HG03571 (cell line): Measurements from ENCODE around the gene SFMBT2.
"Not testable (repeated sequence)": the region's sequence is repeated elsewhere in the genome, so short reads cannot be mapped to it uniquely, and the experiment has no call there.

Experiments used
- ATAC-seq: cut with Tn5 transposase; IDR thresholded peaks from one replicate; pipeline ENCODE4 v1.9.1; 2021; ENCODE audit not compliant: unreplicated experiment

SFMBT2 gene

GRCh38 chr10:7302392-7302906 lies 108.4 kb downstream of the SFMBT2 start:
- no peak for ATAC-seq

- ATAC-seq: no peak
These were observed 109.6 kb downstream of the SFMBT2 start for GRCh38 chr10:7301006-7301778.

DNA sequence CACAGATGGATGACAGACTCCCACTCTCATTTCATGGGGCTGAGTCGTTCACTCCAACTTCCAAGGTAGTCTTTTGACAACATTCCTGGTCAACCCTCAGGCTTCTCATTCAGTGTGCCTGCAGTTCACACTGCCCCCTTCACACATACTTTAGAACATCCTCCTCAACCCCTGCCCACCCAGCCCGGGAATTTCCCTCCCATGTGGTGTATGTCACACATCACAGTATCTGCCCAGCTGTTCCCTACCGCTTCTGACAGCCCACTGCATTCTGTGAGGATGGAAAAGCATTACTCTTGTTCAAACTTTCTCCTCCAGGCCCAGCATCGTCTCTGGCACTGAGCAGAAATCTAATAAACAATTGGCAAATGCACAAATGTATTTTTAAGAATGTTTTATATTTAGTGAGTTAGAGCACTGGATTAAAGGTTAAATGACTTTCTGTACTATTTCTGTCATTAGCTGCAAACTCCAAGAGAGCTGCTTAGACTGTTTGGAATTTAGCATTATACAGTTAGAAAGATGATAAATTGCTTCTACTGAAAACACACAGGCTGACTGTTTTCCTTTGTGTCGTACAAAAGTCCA lies 110.4 kb downstream of the SFMBT2 start:
- no peak for ATAC-seq

DNA sequence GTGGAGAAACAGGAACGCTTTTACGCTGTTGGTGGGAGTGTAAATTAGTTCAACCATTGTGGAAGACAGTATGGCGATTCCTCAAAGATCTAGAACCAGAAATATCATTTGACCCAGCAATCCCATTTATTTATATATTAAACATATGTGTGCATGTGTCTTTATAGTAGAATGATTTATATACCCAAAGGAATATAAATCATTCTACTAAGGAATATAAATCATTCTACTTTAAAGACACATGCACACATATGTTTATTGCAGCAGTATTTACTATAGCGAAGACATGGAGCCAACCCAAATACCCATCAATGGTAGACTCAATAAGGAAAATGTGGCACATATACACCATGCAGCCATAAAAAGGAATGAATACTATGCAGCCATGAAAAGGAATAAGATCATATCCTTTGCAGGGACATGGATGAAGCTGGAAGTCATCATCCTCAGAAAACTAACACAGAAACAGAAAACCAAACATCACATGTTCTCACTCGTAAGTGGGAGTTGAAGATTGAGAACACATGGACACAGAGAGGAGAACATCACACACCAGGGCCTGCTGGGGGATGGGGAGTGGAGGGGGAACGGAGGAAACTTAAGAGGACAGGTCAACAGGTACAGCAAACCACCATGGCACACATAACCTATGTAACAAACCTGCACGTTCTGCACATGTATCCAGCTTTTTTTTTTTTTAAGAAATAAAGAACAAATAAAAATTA lies 111.1 kb downstream of the SFMBT2 start:
- ATAC-seq: not testable (repeated sequence)

DNA sequence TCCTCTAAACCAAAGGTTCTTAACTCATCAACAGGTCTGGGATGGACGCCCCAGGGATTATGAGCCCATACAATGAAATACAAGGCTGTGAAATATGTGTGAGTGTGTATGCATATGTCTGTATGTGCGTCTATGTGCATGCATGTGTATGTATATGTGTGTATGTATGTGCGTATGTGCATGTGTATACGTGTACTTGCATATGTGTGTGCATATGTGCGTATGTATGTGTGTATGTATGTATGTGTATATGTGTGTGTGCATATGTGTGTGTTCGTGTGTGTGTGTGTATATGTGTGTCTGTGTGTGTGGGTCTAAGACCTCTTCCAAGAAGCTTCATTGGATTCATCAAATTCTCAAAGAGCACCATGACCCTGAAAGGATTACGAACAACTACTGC lies 112.3 kb downstream of the SFMBT2 start:
- ATAC-seq: no peak

DNA sequence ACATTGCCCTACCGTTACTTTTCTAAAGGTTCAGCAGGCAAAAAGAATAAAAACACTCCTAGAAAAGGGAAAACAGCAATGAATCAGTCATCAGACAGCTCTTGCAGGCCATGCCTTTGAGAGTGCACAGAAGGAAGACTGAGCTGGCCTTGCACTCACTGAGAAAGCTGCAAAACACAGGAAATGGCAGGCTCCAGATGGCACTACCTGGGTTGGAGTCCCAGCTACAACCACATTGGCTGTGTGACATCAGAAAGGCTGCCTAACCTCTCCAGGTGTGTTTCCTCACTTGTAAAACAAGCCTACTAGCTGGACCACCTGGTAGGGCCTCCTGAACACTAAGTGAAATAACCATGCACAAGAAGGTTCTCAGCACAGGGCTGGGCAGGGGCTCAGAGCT lies 113.7 kb downstream of the SFMBT2 start:
- ATAC-seq: no peak

- ATAC-seq: no peak
These were observed 114.2 kb downstream of the SFMBT2 start for GRCh38 chr10:7296648-7297047.

DNA sequence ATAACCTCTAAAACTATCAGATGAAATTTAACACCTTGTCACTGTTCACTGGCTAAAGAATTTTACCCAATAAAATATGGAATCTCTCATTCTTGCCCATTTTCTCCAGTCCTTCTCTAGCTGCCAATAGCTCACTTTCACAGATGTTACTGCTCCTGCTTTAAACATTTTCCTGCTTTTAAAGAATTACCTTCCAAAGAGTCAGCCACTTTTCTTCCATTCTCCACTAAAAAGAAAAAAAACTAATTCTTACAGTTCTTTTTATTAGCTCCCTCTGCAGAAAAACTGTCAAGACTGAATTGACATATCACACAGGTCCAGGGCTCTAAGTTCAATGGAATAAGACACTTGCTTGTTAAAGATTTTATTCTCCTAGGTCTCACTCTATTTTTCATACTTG lies 114.8 kb downstream of the SFMBT2 start:
- ATAC-seq: no peak

GRCh38 chr10:7293378-7293920 lies 117.4 kb downstream of the SFMBT2 start:
- ATAC-seq: no peak

GRCh38 chr10:7291487-7292270 lies 119.2 kb downstream of the SFMBT2 start:
- no peak for ATAC-seq

GRCh38 chr10:7288060-7288690 lies 122.7 kb downstream of the SFMBT2 start:
- ATAC-seq: no peak

GRCh38 chr10:7287377-7287776 lies 123.5 kb downstream of the SFMBT2 start:
- no peak for ATAC-seq

DNA sequence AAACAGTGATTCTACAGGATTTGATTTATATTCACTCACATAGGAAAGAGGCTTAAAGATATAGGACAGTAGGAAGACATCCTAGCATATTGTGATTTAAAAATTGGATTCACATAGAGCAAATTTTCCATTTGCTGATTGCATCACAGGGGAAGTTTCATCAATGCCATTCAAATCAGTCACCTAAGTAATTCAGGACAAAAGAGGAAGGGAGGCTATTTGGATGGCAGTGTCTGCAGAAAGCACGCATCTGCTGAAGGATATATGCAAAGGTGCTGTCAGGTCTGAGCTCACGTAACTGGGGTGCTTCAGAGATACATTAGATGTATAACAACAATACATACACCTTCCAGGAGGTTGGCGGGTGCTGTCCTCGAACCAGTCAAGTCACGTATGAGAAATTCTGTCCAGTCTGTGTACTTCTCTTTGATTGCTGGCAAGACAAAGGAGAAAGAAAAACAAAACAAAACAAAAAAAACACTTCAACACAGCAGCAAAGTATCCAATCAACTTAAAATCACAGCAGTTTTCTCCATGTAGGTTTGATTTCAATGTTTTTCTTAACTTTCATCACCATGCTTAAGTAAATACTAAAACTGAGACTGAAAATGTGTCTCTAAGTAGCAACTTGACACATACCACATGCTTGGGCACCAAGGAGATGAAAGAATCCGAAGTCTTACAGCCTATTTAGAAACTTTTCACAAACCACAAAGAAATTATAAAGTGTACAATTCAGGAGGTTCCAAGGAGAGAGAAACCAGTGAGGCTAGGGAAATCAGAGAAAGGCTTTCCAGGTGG lies 125.1 kb downstream of the SFMBT2 start:
- ATAC-seq: no peak

DNA sequence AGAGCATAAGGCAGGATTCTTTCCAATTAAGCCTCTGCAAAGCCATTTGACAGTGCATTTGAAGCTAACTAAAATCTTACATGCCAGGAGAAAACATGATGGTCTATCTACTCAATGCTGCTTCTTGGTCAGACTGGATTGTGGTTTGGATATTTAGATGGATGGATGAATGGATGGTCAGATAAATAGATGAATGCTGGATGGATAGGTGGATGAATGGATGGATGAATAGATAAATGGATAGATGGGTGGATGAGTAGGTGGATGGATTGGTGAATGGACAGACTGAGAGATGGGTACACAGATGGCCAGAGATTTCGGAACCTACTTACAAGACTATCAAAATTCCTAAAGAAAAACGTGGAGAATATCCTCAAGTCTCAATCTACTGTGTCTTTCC lies 127.6 kb downstream of the SFMBT2 start:
- ATAC-seq: no peak

DNA sequence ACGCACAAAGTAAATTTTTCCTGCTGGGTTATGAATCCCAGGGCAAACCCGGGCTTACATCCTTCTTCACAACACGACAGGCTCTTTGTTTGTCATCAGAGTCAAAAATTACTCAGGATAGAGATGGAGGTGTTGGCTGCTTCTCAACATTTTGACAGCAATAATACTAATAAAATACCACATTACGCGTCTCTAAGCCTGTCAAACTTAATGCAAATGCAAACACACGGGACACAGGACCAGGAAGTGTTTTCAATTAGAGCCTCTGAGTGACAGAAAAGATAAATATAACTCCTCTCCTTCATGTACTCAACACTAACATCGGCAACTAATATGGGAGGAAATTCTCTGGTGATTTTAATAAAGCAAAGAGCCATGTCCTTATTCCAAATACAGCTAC lies 128.4 kb downstream of the SFMBT2 start:
- no peak for ATAC-seq

DNA sequence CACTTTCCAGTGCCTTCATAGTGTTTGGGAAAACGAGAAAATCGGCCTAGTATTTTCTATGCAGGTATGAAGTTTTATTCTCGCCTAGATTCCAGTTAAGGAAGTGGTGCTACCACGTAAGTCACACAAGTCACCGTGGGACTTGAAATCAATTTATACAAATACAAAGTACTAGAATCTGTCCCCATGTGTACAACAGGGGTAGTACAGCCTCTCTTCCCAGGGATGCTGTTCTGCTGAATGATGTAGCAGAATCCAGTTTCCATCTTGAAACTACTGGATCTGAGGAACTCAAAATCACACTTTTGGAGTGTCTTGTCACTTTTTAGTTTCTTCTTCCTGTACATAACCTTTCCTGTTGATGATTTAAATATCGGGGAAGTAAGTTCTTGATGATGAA lies 129.4 kb downstream of the SFMBT2 start:
- no peak for ATAC-seq

DNA sequence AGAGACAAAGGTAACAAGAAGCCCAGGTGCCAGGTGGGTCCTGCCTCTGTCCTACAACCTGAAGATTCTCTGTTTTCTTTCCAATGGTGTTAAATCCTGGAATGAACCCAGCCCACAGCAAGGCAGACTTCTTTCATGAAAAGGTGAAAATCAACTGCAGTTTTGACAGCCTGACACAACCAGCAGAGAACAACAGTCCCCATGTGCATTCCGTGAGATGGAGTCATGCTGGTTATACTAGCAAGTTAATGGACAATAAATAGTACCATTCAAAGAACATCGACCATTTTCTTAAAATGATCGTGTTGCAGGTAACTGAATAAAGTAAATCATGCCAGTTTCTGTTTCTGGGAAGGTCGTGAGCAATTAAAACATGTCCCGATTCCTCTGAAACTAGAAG lies 131.5 kb downstream of the SFMBT2 start:
- ATAC-seq: no peak

DNA sequence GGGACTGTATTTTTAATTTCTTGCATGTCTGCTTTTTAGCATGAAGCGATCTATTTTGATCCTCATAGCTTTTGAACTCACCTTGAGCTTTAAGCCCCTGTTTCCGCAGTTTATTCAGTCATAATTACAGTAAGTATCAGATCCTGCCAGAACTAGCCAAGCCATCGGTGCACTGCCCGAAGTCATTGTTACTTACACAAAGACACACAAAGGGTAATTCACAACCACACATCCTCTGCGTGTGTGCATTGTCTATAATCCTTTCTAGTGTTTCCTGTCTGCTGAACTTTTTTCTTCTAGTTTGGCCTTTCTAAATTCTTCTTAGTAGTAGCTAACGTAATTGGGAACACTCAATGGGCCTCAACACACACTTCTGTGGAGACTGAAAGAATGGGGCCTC lies 133.0 kb downstream of the SFMBT2 start:
- ATAC-seq: no peak

DNA sequence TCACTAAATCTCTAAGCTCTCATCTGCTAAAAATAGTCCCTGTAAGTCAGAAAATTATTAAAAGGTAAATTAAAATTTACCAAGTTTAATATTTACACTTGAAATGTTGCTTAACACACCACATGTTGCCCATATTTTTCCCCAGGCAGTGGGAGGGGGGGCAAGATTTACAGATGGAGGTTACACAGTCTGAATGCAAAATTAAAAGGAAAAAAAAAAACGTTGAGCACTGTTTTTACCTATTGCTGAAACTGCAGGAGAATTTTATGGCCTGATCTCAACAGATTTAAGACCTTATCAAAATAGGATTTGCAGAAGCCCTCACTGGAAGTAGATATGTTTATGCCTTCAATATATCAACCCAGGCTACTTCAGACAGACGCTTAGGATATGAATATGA lies 133.4 kb downstream of the SFMBT2 start:
- no peak for ATAC-seq
